Nephron progenitor cell (in vitro differentiated cells): Measurements from ENCODE around the gene RPS3.
A peak's percentile ranks its signal among the peaks of the same experiment; 100 is the strongest.

Source experiments
- DNase-seq: peaks from one replicate; pipeline ENCODE4 v3.0.0; 2021
- H3K27ac Mint-ChIP-seq: 2 replicates; pipeline ENCODE4 v1.8.0; 2021; ENCODE audit warnings: mild to moderate bottlenecking, moderate library complexity, mixed read lengths
- H3K27me3 Mint-ChIP-seq: 2 replicates; pipeline ENCODE4 v1.8.0; 2021; ENCODE audit warnings: mild to moderate bottlenecking, low read depth, mixed read lengths; ENCODE audit not compliant: poor library complexity
- H3K36me3 Mint-ChIP-seq: 2 replicates; pipeline ENCODE4 v1.8.0; 2021; ENCODE audit warnings: low read depth, mixed read lengths
- H3K4me1 Mint-ChIP-seq: 2 replicates; pipeline ENCODE4 v1.8.0; 2021; ENCODE audit warnings: mixed read lengths
- H3K4me3 Mint-ChIP-seq: 2 replicates; pipeline ENCODE4 v1.8.0; 2021; ENCODE audit warnings: mild to moderate bottlenecking, moderate library complexity, mixed read lengths
- H3K9me3 Mint-ChIP-seq: 2 replicates; pipeline ENCODE4 v1.8.0; 2021; ENCODE audit warnings: mild to moderate bottlenecking, moderate library complexity, mixed read lengths
- TF ChIP-seq, protein P1 (sequence below): fragments of 200-600 bp; sonication (generic); IDR thresholded peaks from 2 replicates; pipeline ENCODE4 v1.5.0; 2021; ENCODE audit warnings: antibody characterized with exemption

RPS3 gene

DNA sequence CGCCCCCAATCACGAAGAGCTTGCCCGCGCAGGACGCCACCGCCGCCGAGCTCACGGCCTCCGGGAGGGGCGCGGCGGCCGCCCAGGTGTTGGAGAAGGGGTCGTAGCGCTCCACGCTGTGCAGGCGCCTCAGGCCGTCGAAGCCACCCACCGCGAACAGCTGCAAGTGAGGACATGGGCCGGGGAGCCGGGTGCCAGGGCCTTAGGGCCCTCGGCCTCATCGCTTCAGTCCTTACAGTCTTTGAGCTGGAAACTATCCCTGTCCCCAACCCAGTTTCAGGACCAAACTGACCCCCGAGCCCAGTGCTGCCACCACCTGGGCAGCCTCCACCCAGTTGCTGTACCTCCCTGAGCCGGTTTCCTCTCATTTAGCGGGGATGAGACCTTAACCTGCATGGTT is 26.1 kb downstream of the RPS3 start:
- peaks cover 17% of the 10 kb centered on the region for H3K4me1 Mint-ChIP-seq
- peaks cover 45% of the 10 kb centered on the region for H3K27me3 Mint-ChIP-seq
- peaks cover 50% of the 10 kb centered on the region for H3K36me3 Mint-ChIP-seq
- H3K27ac Mint-ChIP-seq: no peak overlapping the region
- TF ChIP-seq, protein P1, sequence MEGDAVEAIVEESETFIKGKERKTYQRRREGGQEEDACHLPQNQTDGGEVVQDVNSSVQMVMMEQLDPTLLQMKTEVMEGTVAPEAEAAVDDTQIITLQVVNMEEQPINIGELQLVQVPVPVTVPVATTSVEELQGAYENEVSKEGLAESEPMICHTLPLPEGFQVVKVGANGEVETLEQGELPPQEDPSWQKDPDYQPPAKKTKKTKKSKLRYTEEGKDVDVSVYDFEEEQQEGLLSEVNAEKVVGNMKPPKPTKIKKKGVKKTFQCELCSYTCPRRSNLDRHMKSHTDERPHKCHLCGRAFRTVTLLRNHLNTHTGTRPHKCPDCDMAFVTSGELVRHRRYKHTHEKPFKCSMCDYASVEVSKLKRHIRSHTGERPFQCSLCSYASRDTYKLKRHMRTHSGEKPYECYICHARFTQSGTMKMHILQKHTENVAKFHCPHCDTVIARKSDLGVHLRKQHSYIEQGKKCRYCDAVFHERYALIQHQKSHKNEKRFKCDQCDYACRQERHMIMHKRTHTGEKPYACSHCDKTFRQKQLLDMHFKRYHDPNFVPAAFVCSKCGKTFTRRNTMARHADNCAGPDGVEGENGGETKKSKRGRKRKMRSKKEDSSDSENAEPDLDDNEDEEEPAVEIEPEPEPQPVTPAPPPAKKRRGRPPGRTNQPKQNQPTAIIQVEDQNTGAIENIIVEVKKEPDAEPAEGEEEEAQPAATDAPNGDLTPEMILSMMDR: no peak
- no peak overlapping the region for H3K4me3 Mint-ChIP-seq
- DNase-seq: no peak
- peaks cover 19% of the 10 kb centered on the region for H3K9me3 Mint-ChIP-seq

DNA sequence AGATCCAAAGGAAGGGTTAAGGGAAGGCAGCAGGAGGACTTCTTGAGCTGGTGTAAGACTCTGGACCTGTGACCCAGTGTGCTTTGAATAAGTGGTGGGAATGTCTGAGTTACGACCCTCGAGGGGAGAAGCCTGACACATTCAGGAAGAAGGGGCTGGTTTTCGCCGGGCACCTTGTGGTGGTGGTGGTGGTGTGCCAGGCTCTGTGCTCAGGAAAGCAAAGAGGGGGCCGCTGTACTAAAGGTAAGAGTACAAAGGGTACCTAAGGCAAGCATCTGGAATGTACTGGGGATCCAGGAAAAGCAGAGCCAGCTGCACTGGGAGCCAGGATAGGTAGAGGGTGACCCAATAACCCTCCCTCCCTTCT is 27.4 kb downstream of the RPS3 start:
- no peak for DNase-seq
- peaks cover 25% of the 10 kb centered on the region for H3K4me1 Mint-ChIP-seq
- H3K27me3 Mint-ChIP-seq: peaks cover 58% of the 10 kb centered on the region
- TF ChIP-seq, protein P1: no peak
- H3K36me3 Mint-ChIP-seq: peaks cover 47% of the 10 kb centered on the region
- H3K4me3 Mint-ChIP-seq: no peak overlapping the region
- H3K27ac Mint-ChIP-seq: no peak overlapping the region
- H3K9me3 Mint-ChIP-seq: peaks cover 22% of the 10 kb centered on the region

DNA sequence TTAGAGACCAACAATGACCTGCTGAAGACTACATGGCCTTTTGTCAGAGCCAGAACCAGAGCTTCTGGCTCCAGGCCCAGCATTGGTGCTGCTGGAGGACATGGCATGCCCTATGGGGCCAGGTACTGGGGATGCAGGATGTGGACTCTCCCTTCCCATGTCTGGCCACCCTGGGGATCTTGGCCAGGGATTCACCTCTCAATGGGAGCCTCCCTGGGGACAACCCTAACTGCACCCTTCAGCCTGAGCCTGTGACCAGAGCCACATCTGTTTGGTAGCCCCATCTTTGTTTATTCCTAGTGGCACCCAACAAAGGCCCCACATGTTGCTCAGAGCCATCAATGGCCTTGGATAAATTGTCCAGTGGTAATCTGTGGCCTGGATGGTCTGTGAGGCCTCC is 27.9 kb downstream of the RPS3 start:
- TF ChIP-seq, protein P1: no peak
- DNase-seq: no peak
- Mint-ChIP-seq H3K27ac (no peak overlapping the region), H3K4me3 (no peak overlapping the region), H3K27me3 (peaks cover 63% of the 10 kb centered on the region), H3K36me3 (peaks cover 42% of the 10 kb centered on the region), H3K9me3 (peaks cover 22% of the 10 kb centered on the region), H3K4me1 (peaks cover 28% of the 10 kb centered on the region)

DNA sequence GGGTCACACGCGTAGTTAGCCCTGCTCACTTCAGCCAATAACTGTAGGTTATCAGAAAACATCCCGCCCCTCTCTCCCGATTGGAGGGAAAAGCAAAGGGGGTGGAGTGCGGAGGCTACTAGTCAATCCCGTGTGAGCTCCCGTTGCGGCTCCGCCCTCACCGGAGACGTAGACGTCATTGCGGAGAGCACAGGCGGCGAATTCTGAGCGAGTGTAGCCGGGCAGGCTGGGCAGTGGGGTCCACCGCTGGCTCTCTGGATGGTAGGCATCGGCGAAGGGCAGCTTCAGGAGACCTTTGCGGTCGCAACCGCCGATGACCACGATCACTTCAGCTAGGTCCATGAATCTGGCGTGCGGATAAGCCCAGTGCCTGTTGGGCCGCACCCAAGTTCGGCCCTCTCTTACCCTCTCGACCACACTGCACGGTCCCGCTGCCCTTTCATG is 29.0 kb downstream of the RPS3 start:
- Mint-ChIP-seq H3K27ac (no peak overlapping the region), H3K4me1 (peaks cover 39% of the 10 kb centered on the region), H3K27me3 (peaks cover 74% of the 10 kb centered on the region), H3K9me3 (peaks cover 22% of the 10 kb centered on the region), H3K36me3 (peaks cover 32% of the 10 kb centered on the region), H3K4me3 (peak overlapping the region; percentile 15)
- DNase-seq: no peak
- TF ChIP-seq, protein P1: no peak

DNA sequence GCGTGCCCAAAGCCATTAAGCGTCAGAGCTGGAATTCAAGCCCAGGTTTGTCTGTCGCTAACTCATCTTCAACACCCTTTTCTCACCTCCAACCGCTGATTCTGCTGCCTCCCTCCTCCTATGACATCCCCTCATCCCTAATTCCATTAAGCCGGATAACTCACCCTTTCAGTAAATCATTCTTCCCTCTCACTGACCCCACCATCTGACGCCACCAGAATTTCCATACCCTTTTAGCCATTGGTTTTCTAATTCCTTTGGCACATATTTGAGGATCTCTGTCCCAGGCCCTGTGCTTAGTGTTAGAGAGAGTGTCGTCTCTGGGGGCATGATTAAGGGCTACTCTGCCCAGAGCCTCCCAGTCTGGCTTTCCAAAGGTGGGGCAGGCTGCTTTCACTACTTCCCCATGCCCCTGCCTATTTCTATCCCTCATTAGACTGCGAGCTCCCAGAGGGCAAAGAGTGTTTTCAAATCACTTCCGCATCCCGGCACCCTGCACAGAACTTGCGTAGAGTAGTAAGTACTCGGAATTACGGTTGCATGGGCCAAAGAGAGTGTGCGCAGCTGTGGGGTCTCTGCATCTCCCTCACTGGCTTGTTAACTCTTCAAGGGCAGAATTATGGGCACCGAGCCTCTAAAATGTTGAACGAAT is 29.8 kb downstream of the RPS3 start:
- Mint-ChIP-seq H3K9me3 (peaks cover 22% of the 10 kb centered on the region), H3K27me3 (peaks cover 82% of the 10 kb centered on the region), H3K27ac (no peak overlapping the region), H3K4me3 (peak overlapping the region; percentile 76), H3K36me3 (peaks cover 25% of the 10 kb centered on the region), H3K4me1 (peaks cover 36% of the 10 kb centered on the region)
- DNase-seq: no peak
- TF ChIP-seq, protein P1: no peak

DNA sequence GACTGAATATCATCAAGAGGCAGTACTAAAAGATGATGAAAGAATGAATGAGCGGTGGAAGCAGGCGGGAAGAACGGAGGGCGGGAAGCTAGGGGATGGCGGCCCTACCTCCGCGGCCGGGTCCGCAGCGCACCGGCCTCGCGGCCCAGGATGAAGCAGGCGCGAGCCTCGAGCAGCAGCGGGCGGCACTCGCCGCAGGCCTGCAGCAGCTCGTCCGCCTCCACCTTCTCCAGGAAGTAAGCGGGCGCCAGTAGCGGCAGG is 30.3 kb downstream of the RPS3 start:
- peaks cover 31% of the 10 kb centered on the region for H3K4me1 Mint-ChIP-seq
- peak overlapping the region; percentile 76 for H3K4me3 Mint-ChIP-seq
- no peak for DNase-seq
- H3K36me3 Mint-ChIP-seq: peaks cover 21% of the 10 kb centered on the region
- no peak overlapping the region for H3K27ac Mint-ChIP-seq
- TF ChIP-seq, protein P1: no peak
- H3K9me3 Mint-ChIP-seq: peaks cover 22% of the 10 kb centered on the region
- peaks cover 82% of the 10 kb centered on the region for H3K27me3 Mint-ChIP-seq
